GM23338 (cell line): Measurements from ENCODE around the gene FOXI2. TPM values are rescaled to one million over a fixed set of nuclear protein-coding genes. Genes with fewer than 3 reads are reported as not detected.

Experiments used
- polyA plus RNA-seq: library from polyadenylated mRNA; unstranded; fragments of >200 nt; fragmentation: Nextera tagmentation; extraction: Ambion mirVana; gene quantifications from 2 replicates; pipeline ENCODE4 v1.2.1, GENCODE V29; 2016
- total RNA-seq: library from RNA; depleted of rRNA; stranded (reverse); fragments of >200 nt; shearing (Covaris generic); gene quantifications from 2 replicates; pipeline ENCODE4 v1.2.3, GENCODE V29; 2014; rRNA removed

Gene FOXI2
- total and polyA plus RNA-seq, 2 experiments from 2014 or later: 0.74 to 1.3 TPM

Other genes with a start within 250 kb of the FOXI2 start
- not detected in 2 replicates for gene NPS, start 187.9 kb upstream of the FOXI2 start, total RNA-seq
- not detected in 2 replicates for gene NPS, start 187.9 kb upstream of the FOXI2 start, polyA plus RNA-seq
- not detected in 2 replicates for gene CLRN3, start 155.8 kb downstream of the FOXI2 start, total RNA-seq
- gene CLRN3, start 155.8 kb downstream of the FOXI2 start, polyA plus RNA-seq: not detected in 2 replicates
- gene PTPRE, start 169.9 kb downstream of the FOXI2 start, total RNA-seq: 0.42 and 0.54 TPM in 2 replicates
- gene PTPRE, start 169.9 kb downstream of the FOXI2 start, polyA plus RNA-seq: 0.34 and 3.0 TPM in 2 replicates